ENCODE data around the gene SCUBE3.

Gene SCUBE3

GRCh38 chr6:35224720-35225119 lies 11.0 kb downstream of the SCUBE3 start:
- no peak for DNase-seq (ENCODE audit: low read depth)
- no peak for TF ChIP-seq CTCF (conservative IDR thresholded peaks at IDR 0.05; ENCODE audit: low read depth, low read length)
- no peak overlapping the region for H3K4me3 ChIP-seq (ENCODE audit: low read length)

DNA sequence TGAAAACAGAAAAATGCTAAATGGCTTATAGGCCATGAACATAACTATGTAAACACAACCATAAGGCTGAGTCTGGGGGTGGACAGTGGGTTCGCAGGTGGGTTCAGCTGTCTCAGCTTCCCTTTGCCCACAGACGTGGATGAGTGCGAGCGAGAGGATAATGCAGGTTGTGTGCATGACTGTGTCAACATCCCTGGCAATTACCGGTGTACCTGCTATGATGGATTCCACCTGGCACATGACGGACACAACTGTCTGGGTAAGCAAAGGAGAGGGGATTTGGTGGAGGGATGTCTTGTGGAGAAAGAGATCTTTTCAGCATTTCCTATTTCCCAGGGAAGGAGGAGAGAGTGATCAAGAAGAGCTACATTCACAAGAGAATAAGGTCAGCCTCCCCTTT lies 14.7 kb downstream of the SCUBE3 start:
- no peak overlapping the region for H3K4me3 ChIP-seq (ENCODE audit: low read length)
- TF ChIP-seq CTCF (conservative IDR thresholded peaks at IDR 0.05; ENCODE audit: low read depth, low read length): no peak
- DNase-seq (ENCODE audit: low read depth): no peak

GRCh38 chr6:35229304-35229703 lies 15.5 kb downstream of the SCUBE3 start:
- TF ChIP-seq CTCF (conservative IDR thresholded peaks at IDR 0.05; ENCODE audit: low read depth, low read length): no peak
- no peak for DNase-seq (ENCODE audit: low read depth)
- H3K4me3 ChIP-seq (ENCODE audit: low read length): no peak overlapping the region

DNA sequence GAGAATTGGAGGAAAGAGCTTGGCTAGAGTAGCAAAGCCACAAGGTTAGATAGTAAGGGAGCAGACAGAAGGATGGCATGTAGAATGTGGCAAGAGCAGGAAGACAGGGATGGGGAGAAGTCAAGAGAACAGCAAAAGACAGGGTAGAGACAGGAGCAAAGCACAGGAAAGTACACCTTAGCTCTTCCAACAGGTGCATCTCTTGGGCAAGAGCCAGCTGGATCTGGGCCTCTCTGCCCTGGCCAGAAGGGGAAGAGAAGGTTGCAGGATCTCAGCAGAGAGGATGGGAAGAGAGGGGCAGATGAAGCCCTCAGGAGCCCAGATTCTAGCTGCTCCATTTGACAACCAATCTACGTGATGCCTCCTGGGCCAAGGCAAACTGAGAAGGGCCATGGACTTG lies 16.7 kb downstream of the SCUBE3 start:
- TF ChIP-seq CTCF (conservative IDR thresholded peaks at IDR 0.05; ENCODE audit: low read depth, low read length): no peak
- no peak for DNase-seq (ENCODE audit: low read depth)

DNA sequence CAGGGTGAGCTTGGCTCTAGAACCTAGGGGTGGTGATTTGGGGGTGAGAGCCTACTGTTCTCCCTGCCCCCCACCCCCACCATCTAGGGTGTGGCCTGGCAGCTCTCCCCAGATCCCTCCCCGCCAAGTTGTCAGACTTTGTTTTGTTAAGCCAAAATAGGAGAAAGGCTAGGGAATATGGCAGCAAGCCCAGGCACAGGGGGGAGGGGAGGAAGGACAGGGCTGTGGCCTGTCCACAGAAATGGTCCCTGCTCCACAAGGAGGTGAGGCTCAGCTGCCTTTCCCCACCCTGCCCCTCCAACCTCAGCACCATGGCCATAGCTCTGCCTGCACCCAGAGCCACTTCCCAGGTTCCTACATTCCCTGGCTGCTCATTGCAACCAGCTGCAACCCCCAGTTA lies 17.2 kb downstream of the SCUBE3 start:
- no peak overlapping the region for H3K4me3 ChIP-seq (ENCODE audit: low read length)
- no peak for DNase-seq (ENCODE audit: low read depth)
- no peak for TF ChIP-seq CTCF (conservative IDR thresholded peaks at IDR 0.05; ENCODE audit: low read depth, low read length)

More for the DNA sequence above, 16.7 kb downstream of the SCUBE3 start:
- H3K4me3 ChIP-seq (ENCODE audit: low read length): no peak overlapping the region

- no peak for TF ChIP-seq CTCF (conservative IDR thresholded peaks at IDR 0.05; ENCODE audit: low read depth, low read length)
- DNase-seq (ENCODE audit: low read depth): no peak
- H3K4me3 ChIP-seq (ENCODE audit: low read length): no peak overlapping the region
Measured at GRCh38 chr6:35231563-35231962, 17.8 kb downstream of the SCUBE3 start.

DNA sequence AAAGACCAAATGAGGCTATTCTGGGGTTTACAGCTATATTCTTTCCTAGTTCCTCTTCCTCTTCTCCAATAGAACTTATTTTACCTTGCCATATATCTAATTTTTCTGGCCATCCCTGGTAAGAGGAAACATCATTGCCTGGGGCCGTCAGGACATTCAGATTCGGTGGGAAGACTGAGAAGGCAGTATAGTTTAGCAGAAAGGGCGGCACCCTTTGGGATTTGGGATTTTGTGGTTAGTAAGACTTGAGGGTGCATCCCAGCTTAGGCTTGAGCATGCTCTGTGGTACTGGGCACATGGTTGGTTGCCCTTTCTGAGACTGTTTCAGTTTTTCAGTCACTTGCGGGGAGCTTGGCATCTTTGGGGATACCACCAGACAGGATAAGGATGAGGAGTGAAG lies 21.1 kb downstream of the SCUBE3 start:
- no peak for DNase-seq (ENCODE audit: low read depth)
- TF ChIP-seq CTCF (conservative IDR thresholded peaks at IDR 0.05; ENCODE audit: low read depth, low read length): no peak
- no peak overlapping the region for H3K4me3 ChIP-seq (ENCODE audit: low read length)
